ENCODE results near the gene CDK17. TPM values are rescaled to one million over a fixed set of nuclear protein-coding genes. Genes with fewer than 3 reads are reported as not detected.

Gene CDK17
- total and polyA plus RNA-seq, 2 of the 8 experiments (the other 6 are each of a cell fraction or from before 2014, with no cell fraction given), result 5.8 to 20.0 TPM

- TF ChIP-seq, protein P1, sequence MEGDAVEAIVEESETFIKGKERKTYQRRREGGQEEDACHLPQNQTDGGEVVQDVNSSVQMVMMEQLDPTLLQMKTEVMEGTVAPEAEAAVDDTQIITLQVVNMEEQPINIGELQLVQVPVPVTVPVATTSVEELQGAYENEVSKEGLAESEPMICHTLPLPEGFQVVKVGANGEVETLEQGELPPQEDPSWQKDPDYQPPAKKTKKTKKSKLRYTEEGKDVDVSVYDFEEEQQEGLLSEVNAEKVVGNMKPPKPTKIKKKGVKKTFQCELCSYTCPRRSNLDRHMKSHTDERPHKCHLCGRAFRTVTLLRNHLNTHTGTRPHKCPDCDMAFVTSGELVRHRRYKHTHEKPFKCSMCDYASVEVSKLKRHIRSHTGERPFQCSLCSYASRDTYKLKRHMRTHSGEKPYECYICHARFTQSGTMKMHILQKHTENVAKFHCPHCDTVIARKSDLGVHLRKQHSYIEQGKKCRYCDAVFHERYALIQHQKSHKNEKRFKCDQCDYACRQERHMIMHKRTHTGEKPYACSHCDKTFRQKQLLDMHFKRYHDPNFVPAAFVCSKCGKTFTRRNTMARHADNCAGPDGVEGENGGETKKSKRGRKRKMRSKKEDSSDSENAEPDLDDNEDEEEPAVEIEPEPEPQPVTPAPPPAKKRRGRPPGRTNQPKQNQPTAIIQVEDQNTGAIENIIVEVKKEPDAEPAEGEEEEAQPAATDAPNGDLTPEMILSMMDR (IDR thresholded peaks at IDR 0.05; ENCODE audit: control extremely low read depth in 1 of 3, insufficient read depth in 1 of 3, low read depth in 1 of 3, low read length in 3 of 3), result no peak
These were observed 134.0 kb downstream of the CDK17 start (continued) for GRCh38 chr12:96266238-96266637.
